HG03575 (cell line): Measurements from ENCODE around the gene CADPS.

Source experiments
- ATAC-seq: cut with Tn5 transposase; IDR thresholded peaks from one replicate; pipeline ENCODE4 v1.9.1; 2021; ENCODE audit not compliant: unreplicated experiment, insufficient number of reproducible peaks, low FRiP score; ENCODE audit errors: extremely low read depth

The CADPS gene

GRCh38 chr3:62365391-62366125 lies 509.7 kb downstream of the CADPS start:
- no peak for ATAC-seq

GRCh38 chr3:62364191-62364590 lies 511.0 kb downstream of the CADPS start:
- ATAC-seq = no peak

- ATAC-seq = no peak
Observed at GRCh38 chr3:62363275-62363674, 511.9 kb downstream of the CADPS start.

GRCh38 chr3:62361824-62362223 lies 513.4 kb downstream of the CADPS start:
- no peak for ATAC-seq

GRCh38 chr3:62361261-62361660 lies 514.0 kb downstream of the CADPS start:
- ATAC-seq = no peak

DNA sequence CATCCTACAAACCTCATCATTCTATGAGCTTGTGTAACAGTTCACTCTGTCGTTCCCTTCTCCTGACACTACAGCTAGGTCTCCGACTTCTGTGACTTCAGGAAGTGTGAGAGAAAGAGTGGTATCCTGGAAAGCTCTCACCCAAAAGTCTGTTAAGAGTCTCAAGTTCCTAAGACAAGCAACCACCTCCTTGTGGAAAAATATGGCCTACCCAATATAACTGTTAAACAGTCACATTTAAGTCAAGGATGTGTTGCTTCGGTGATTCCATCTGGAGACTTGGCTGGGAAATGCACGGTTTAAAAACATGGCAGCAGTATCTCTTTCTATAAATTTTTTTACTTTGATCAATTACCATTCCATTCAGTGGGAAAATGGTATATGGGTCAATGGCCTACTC lies 515.7 kb downstream of the CADPS start:
- no peak for ATAC-seq

GRCh38 chr3:62356356-62356755 lies 518.9 kb downstream of the CADPS start:
- no peak for ATAC-seq

DNA sequence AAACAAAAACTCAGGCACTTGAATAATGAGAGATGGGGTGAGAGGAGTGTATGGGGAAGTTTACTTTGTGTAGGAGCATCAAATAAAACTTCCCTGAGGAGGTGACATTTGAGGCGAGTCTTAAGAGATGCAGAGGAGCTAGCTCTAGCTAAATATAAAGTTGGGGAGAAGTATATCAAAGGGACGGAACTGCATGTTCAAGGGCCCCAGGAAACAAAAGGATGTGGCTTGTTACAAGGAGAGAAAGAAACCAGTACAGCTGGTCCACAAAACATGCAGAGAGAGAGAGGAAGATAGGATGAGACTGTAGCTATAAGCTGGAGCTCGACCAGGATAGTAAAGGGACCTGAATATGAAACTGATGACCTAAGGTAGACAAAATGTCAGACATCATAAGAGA lies 519.5 kb downstream of the CADPS start:
- ATAC-seq = no peak
